Nephron progenitor cell (in vitro differentiated cells): Measurements from ENCODE around the gene PLOD3.

Experiments used
- DNase-seq: peaks from one replicate; pipeline ENCODE4 v3.0.0; 2021
- H3K27ac Mint-ChIP-seq: 2 replicates; pipeline ENCODE4 v1.8.0; 2021; ENCODE audit warnings: mild to moderate bottlenecking, moderate library complexity, mixed read lengths
- H3K27me3 Mint-ChIP-seq: 2 replicates; pipeline ENCODE4 v1.8.0; 2021; ENCODE audit warnings: mild to moderate bottlenecking, low read depth, mixed read lengths; ENCODE audit not compliant: poor library complexity
- H3K36me3 Mint-ChIP-seq: 2 replicates; pipeline ENCODE4 v1.8.0; 2021; ENCODE audit warnings: low read depth, mixed read lengths
- H3K4me1 Mint-ChIP-seq: 2 replicates; pipeline ENCODE4 v1.8.0; 2021; ENCODE audit warnings: mixed read lengths
- H3K4me3 Mint-ChIP-seq: 2 replicates; pipeline ENCODE4 v1.8.0; 2021; ENCODE audit warnings: mild to moderate bottlenecking, moderate library complexity, mixed read lengths
- H3K9me3 Mint-ChIP-seq: 2 replicates; pipeline ENCODE4 v1.8.0; 2021; ENCODE audit warnings: mild to moderate bottlenecking, moderate library complexity, mixed read lengths
- TF ChIP-seq, protein P1 (sequence below): fragments of 200-600 bp; sonication (generic); IDR thresholded peaks from 2 replicates; pipeline ENCODE4 v1.5.0; 2021; ENCODE audit warnings: antibody characterized with exemption

The PLOD3 gene

DNA sequence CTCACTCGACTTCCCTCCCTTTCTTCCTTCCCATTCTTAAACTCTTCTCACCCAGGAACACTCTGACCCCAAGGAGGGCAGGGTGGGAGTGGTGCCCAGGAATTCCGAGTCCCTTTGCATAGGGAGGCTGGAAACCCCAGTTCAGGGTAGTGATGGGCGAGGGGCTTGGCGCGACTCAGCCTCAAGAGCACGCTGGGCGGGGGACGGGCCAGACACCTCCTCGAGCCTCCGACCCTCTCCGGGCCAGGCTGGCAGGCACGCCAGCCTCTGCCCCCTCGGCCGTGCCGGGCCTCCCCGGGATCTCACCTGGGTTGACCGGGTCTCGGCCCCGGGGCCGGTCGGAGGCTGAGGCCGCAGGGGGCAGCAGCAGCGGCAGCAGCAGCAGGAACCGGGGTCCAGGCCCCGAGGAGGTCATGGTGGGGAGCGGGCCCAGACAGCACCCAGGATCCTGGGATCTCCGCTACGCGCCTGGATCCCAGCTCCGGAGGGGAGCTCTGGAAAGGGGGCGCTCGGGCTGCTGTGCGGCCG, 457 bp downstream of the PLOD3 start:
- H3K4me3 Mint-ChIP-seq = peak overlapping the region; percentile 97
- no peaks in the 10 kb centered on the region for H3K9me3 Mint-ChIP-seq
- peaks cover 11% of the 10 kb centered on the region for H3K36me3 Mint-ChIP-seq
- peak; percentile 45 for DNase-seq
- H3K4me1 Mint-ChIP-seq = peaks cover 46% of the 10 kb centered on the region
- H3K27ac Mint-ChIP-seq = peak overlapping the region; percentile 30
- TF ChIP-seq, protein P1, sequence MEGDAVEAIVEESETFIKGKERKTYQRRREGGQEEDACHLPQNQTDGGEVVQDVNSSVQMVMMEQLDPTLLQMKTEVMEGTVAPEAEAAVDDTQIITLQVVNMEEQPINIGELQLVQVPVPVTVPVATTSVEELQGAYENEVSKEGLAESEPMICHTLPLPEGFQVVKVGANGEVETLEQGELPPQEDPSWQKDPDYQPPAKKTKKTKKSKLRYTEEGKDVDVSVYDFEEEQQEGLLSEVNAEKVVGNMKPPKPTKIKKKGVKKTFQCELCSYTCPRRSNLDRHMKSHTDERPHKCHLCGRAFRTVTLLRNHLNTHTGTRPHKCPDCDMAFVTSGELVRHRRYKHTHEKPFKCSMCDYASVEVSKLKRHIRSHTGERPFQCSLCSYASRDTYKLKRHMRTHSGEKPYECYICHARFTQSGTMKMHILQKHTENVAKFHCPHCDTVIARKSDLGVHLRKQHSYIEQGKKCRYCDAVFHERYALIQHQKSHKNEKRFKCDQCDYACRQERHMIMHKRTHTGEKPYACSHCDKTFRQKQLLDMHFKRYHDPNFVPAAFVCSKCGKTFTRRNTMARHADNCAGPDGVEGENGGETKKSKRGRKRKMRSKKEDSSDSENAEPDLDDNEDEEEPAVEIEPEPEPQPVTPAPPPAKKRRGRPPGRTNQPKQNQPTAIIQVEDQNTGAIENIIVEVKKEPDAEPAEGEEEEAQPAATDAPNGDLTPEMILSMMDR = no peak
- peaks cover 3% of the 10 kb centered on the region for H3K27me3 Mint-ChIP-seq

DNA sequence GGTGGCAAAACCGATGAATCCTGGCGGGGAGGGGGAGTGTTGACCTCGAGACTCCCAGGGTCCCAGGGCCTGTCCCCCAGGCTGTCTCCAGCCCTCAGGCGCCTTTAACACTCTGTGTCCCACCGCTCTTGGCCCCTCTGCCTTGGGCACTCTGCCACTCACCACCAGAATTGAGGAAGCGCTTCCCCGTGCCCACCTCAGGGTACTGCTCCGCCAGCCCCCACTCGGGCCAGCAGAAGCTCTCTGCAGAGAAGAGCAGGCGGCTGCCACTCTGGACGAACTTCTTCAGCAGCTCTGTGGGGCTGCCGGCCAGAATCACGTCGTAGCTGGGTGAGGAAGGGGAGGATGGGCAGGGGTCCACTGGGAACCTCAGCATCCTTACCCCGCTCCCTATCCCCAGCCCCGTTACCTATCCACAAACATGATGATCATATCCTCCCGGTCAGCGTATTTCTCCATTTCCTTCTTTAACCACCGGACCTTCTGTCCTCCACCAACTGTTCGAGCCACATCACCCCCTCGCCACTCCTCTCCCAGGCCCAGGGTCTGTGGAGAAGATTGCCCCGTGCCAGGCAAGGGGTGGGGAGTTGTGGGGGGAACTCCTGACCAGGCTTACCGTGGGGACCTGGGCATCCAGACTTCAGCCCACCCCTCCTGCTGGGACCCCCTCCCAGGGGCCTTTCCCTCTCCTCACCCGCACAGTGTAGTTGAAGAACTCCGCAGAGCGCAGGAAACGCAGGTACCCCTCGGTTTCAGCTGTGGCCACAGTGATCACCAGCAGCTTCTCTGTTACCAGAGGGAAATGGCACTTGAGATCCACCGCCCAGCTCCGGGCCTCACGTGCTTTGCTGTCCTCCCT, 1.2 kb downstream of the PLOD3 start:
- TF ChIP-seq, protein P1 = no peak
- Mint-ChIP-seq H3K36me3 (peaks cover 7% of the 10 kb centered on the region), H3K4me3 (peak overlapping the region; percentile 97), H3K4me1 (peaks cover 41% of the 10 kb centered on the region), H3K9me3 (no peaks in the 10 kb centered on the region), H3K27me3 (peaks cover 3% of the 10 kb centered on the region), H3K27ac (peak overlapping the region; percentile 30)
- DNase-seq = no peak

DNA sequence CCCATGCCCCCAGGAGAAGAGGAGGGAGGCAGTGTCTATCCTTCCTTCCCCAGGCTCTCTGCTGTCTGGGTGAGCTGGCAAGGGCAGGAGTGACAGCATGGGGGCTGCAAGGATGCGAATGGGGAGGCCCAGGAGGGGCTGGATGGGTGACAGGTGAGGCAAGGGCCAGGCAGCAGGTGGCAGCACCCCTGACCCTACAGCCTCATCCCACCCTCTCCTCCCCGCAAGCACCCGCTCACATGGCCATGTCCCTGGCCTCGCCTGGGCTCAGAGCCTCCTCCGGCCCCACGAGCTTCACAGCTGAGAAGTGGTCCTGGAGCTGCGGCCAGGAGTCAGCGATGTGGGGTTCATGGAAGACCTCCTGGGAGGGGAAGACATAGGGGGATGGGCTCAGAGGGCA, 5.4 kb downstream of the PLOD3 start:
- Mint-ChIP-seq H3K9me3 (no peaks in the 10 kb centered on the region), H3K36me3 (peaks cover 22% of the 10 kb centered on the region), H3K4me3 (no peak overlapping the region), H3K27ac (no peak overlapping the region), H3K4me1 (peaks cover 15% of the 10 kb centered on the region), H3K27me3 (no peaks in the 10 kb centered on the region)
- TF ChIP-seq, protein P1 = no peak
- no peak for DNase-seq

DNA sequence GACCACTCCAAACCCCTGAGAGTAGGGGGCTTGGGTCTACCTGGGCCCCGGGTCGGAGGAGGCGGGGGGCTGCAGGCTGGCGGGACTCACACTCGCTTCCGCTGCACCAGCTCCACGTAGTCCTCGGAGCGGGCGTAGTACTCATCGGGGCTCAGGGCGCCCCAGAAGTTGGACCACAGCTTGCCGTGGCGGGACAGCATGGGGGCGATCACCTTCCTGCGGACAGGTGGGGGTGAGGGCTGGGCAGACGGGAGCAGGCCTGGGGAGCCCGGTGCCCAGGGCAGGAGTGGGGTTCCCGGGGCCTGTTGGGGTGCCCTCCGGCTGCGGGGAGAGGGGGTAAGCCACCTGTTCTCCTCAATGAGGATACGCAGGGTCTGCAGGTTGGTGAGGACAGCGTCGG, 5.9 kb downstream of the PLOD3 start:
- DNase-seq = no peak
- Mint-ChIP-seq H3K4me1 (peaks cover 10% of the 10 kb centered on the region), H3K9me3 (no peaks in the 10 kb centered on the region), H3K27ac (no peak overlapping the region), H3K36me3 (peaks cover 22% of the 10 kb centered on the region), H3K4me3 (no peak overlapping the region), H3K27me3 (no peaks in the 10 kb centered on the region)
- TF ChIP-seq, protein P1 = no peak

DNA sequence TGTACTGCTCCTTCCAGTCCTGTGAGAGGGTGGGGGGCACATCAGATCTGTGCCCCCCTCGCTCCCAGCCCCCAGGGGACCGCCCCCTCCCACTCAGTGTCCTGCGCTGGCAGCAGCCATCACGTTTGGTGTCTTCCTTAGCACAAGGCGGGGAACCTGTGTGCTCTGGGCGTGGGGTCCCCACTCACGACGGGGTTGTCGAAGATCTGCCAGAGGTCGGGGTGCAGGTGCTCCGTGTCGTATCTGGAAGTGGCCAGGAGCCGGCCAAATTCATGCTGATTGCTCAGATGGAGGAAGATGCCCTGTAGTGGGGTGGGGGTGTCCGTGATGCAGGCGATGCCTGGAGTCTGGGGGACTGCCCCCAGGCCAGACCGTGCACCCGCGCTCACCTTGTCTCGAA, 7.2 kb downstream of the PLOD3 start:
- peaks cover 5% of the 10 kb centered on the region for H3K27me3 Mint-ChIP-seq
- no peak for DNase-seq
- H3K9me3 Mint-ChIP-seq = no peaks in the 10 kb centered on the region
- no peak overlapping the region for H3K4me3 Mint-ChIP-seq
- peaks cover 27% of the 10 kb centered on the region for H3K36me3 Mint-ChIP-seq
- H3K27ac Mint-ChIP-seq = no peak overlapping the region
- H3K4me1 Mint-ChIP-seq = no peaks in the 10 kb centered on the region
- TF ChIP-seq, protein P1 = no peak
